Psoas muscle (tissue), 8 donors: ENCODE measurements around the gene NOP16. TPM values are rescaled to one million over a fixed set of nuclear protein-coding genes. Genes with fewer than 3 reads are reported as not detected.

Experiments used
- ATAC-seq, 4 donors: fragments of 200-7000 bp; cut with Tn5 transposase; one replicate each; pipeline ENCODE4 v1.9.1; 2020; ENCODE audit warnings: moderate library complexity in 3 of 4, mild to moderate bottlenecking in 2 of 4
- DNase-seq, 2 donors: peaks; one replicate each; pipeline ENCODE4 v3.0.0-alpha.2; 2020
- H3K27ac ChIP-seq: fragments of 200-600 bp; one replicate; pipeline ENCODE4 v1.8.0; 2022
- H3K27me3 ChIP-seq, 3 donors: fragments of 200-600 bp in 1 of 3; one replicate each; pipeline versions ENCODE4 v1.6.1 to v1.8.0; 2013 to 2022; ENCODE audit warnings: low read length in 2 of 3, mild to moderate bottlenecking in 2 of 3, moderate library complexity in 1 of 3; ENCODE audit not compliant: insufficient read depth in 3 of 3
- H3K36me3 ChIP-seq, 2 donors: fragments of 200-600 bp in 1 of 2; one replicate each; pipeline versions ENCODE4 v1.6.1 to v1.8.0; 2013 to 2022; ENCODE audit warnings: low read depth in 1 of 2, mild to moderate bottlenecking in 1 of 2, moderate library complexity in 1 of 2; ENCODE audit not compliant: insufficient read depth in 1 of 2
- H3K4me1 ChIP-seq: fragments of 200-600 bp; one replicate; pipeline ENCODE4 v1.8.0; 2022
- H3K4me3 ChIP-seq: fragments of 200-600 bp; one replicate; pipeline ENCODE4 v1.8.0; 2022; ENCODE audit warnings: mild to moderate bottlenecking
- H3K9me3 ChIP-seq: fragments of 200-600 bp; one replicate; pipeline ENCODE4 v1.8.0; 2022
- CTCF ChIP-seq: fragments of 200-600 bp; IDR thresholded peaks from one replicate; pipeline ENCODE4 v1.8.0; 2022; ENCODE audit warnings: antibody characterized with exemption
- WGBS, 3 donors: extraction: QIAGEN DNeasy Blood & Tissue Kit; methylation state at CpG; one replicate each; pipeline versions ENCODE4 v1.1.6 to v1.1.7; 2013; 5-methylcytosine and 5-hydroxymethylcytosine counted together
- intact Hi-C, 2 donors: fragments of 100-400 bp; cut with DNase I; formaldehyde crosslinking; loops; one replicate each; pipeline versions ENCODE4 v1.11.0 to v1.14.2; 2022
- polyA plus RNA-seq, 3 donors: library from polyadenylated mRNA; stranded (reverse); fragments of 200-250 nt; gene quantifications; one replicate each; pipeline ENCODE4 v1.2.3, GENCODE V29; 2013
- total RNA-seq, 4 donors: library from RNA; stranded (reverse); fragmentation: NEBNext Ultra II Directional in 2 of 4; extraction: Animal tissue kit (Norgen Biotek cat#: 25700) in 2 of 4; gene quantifications; one replicate each; pipeline versions ENCODE4 v1.2.1 to v1.2.4, GENCODE V29; 2021 to 2023
- donor health status: healthy with polysubstance abuse.
- donor health status: DM: no; HTN: no; CAD: no; lungs with moderate emphysema.
- donor health status: Bipolar disorder and iron deficiency.
- donor health status: healthy.
- donor health status: DM: yes; HTN: yes; CAD: no.
- donor health status: DM: no; HTN: no; CAD: no.
- donor health status: DM: no; HTN: no; CAD: no.
- donor health status: DM: yes; HTN: yes; CAD: no.

Gene NOP16
- total and polyA plus RNA-seq, 7 donors: 35.6 to 206 (median 76.2) TPM

GRCh38 chr5:176342766-176343458, 45.5 kb downstream of the NOP16 start:
- Histone ChIP-seq H3K27me3 (no peaks in the 10 kb centered on the region), H3K36me3 (peaks cover 12 to 56% of the 10 kb centered on the region in 2 donors), H3K4me3 (no peak overlapping the region), H3K4me1 (no peaks in the 10 kb centered on the region), H3K27ac (no peak overlapping the region), H3K9me3 (no peaks in the 10 kb centered on the region)
- WGBS, 3 donors: 16 to 29% (median 18%) methylated on average over 2 of the region's 2 CpGs
- no peak for TF ChIP-seq CTCF
- ATAC-seq: peak in 1 of 4 donors; percentile 57
- intact Hi-C loops: no loop called here
- DNase-seq: no peak

GRCh38 chr5:176342158-176342483, 46.3 kb downstream of the NOP16 start:
- DNase-seq (no peak), ATAC-seq (no peak)
- no peaks in the 10 kb centered on the region for H3K4me1 ChIP-seq
- intact Hi-C loops: no loop called here
- no peak overlapping the region for H3K4me3 ChIP-seq
- H3K36me3 ChIP-seq: peaks cover 9 to 56% of the 10 kb centered on the region in 2 donors
- TF ChIP-seq CTCF: no peak
- no peaks in the 10 kb centered on the region for H3K9me3 ChIP-seq
- no peak overlapping the region for H3K27ac ChIP-seq
- H3K27me3 ChIP-seq: no peaks in the 10 kb centered on the region
- 88 to 96% (median 90%) methylated on average over 1 of the region's 1 CpG for WGBS, 3 donors

GRCh38 chr5:176341325-176342157, 46.9 kb downstream of the NOP16 start:
- H3K27me3 ChIP-seq: no peaks in the 10 kb centered on the region
- no peak for TF ChIP-seq CTCF
- ATAC-seq (no peak), DNase-seq (no peak)
- no peak overlapping the region for H3K27ac ChIP-seq
- no peaks in the 10 kb centered on the region for H3K9me3 ChIP-seq
- intact Hi-C loops: no loop called here
- no peaks in the 10 kb centered on the region for H3K4me1 ChIP-seq
- no peak overlapping the region for H3K4me3 ChIP-seq
- 68 to 96% (median 95%) methylated on average over 2 of the region's 2 CpGs for WGBS, 3 donors
- H3K36me3 ChIP-seq: peaks cover 12 to 56% of the 10 kb centered on the region in 2 donors

- Histone ChIP-seq H3K4me1 (no peaks in the 10 kb centered on the region), H3K36me3 (peaks cover 6 to 36% of the 10 kb centered on the region in 2 donors), H3K27ac (no peak overlapping the region), H3K27me3 (no peaks in the 10 kb centered on the region), H3K4me3 (no peak overlapping the region), H3K9me3 (no peaks in the 10 kb centered on the region)
- 90 to 96% (median 95%) methylated on average over 5 of the region's 5 CpGs for WGBS, 3 donors
- DNase-seq (no peak), ATAC-seq (no peak)
- TF ChIP-seq CTCF: no peak
- intact Hi-C loops: no loop called here
These were observed 49.1 kb downstream of the NOP16 start for GRCh38 chr5:176339304-176339703.
